ENCODE results near the gene GCN1. TPM values are rescaled to one million over a fixed set of nuclear protein-coding genes. Genes with fewer than 3 reads are reported as not detected.

GCN1 gene
- total RNA-seq, 2 donors from 2014 or later = 53.4 to 144 TPM

- Histone ChIP-seq H3K27ac (no peak overlapping the region), H3K4me1 (peaks cover 3% of the 10 kb centered on the region), H3K36me3 (peaks cover 25% of the 10 kb centered on the region), H3K9ac (ENCODE audit: low read depth in 2 of 2, low read length in 2 of 2) (no peak overlapping the region), H3K27me3 (no peaks in the 10 kb centered on the region), H3K9me3 (no peaks in the 10 kb centered on the region), H3K4me3 (no peak overlapping the region)
- no peak for DNase-seq
- no peak for TF ChIP-seq CTCF (IDR thresholded peaks at IDR 0.05)
- intact Hi-C loops (cut with DNase I) = no loop called here
These were observed 93.9 kb downstream of the GCN1 start for GRCh38 chr12:120100630-120101029.

- Histone ChIP-seq H3K36me3 (peaks cover 25% of the 10 kb centered on the region), H3K4me3 (no peak overlapping the region), H3K27me3 (no peaks in the 10 kb centered on the region), H3K4me1 (peaks cover 3% of the 10 kb centered on the region), H3K9ac (ENCODE audit: low read depth in 2 of 2, low read length in 2 of 2) (no peak overlapping the region), H3K9me3 (no peaks in the 10 kb centered on the region), H3K27ac (no peak overlapping the region)
- no peak for TF ChIP-seq CTCF (IDR thresholded peaks at IDR 0.05)
- no peak for DNase-seq
- intact Hi-C loops (cut with DNase I) = no loop called here
These were observed 94.8 kb downstream of the GCN1 start for GRCh38 chr12:120099738-120100137.

- no peaks in the 10 kb centered on the region for H3K9me3 ChIP-seq
- H3K27ac ChIP-seq = no peak overlapping the region
- peaks cover 3% of the 10 kb centered on the region for H3K4me1 ChIP-seq
- no peaks in the 10 kb centered on the region for H3K27me3 ChIP-seq
- H3K4me3 ChIP-seq = no peak overlapping the region
- intact Hi-C loops (cut with DNase I) = no loop called here
- peaks cover 25% of the 10 kb centered on the region for H3K36me3 ChIP-seq
- no peak overlapping the region for H3K9ac ChIP-seq (ENCODE audit: low read depth in 2 of 2, low read length in 2 of 2)
- no peak for DNase-seq
- TF ChIP-seq CTCF (IDR thresholded peaks at IDR 0.05) = no peak
These were observed 95.6 kb downstream of the GCN1 start for GRCh38 chr12:120098756-120099470.

- Histone ChIP-seq H3K27ac (no peak overlapping the region), H3K27me3 (no peaks in the 10 kb centered on the region), H3K4me1 (peaks cover 3% of the 10 kb centered on the region), H3K36me3 (peaks cover 9% of the 10 kb centered on the region), H3K9ac (ENCODE audit: low read depth in 2 of 2, low read length in 2 of 2) (no peak overlapping the region), H3K9me3 (no peaks in the 10 kb centered on the region), H3K4me3 (no peak overlapping the region)
- no peak for DNase-seq
- intact Hi-C loops (cut with DNase I) = no loop called here
- TF ChIP-seq CTCF (IDR thresholded peaks at IDR 0.05) = no peak
These were observed 97.8 kb downstream of the GCN1 start for GRCh38 chr12:120096671-120097202.

GRCh38 chr12:120095736-120096135 lies 98.8 kb downstream of the GCN1 start:
- no peak for DNase-seq
- Histone ChIP-seq H3K9me3 (no peaks in the 10 kb centered on the region), H3K4me3 (no peak overlapping the region), H3K9ac (ENCODE audit: low read depth in 2 of 2, low read length in 2 of 2) (no peak overlapping the region), H3K27ac (no peak overlapping the region), H3K4me1 (peaks cover 2% of the 10 kb centered on the region), H3K27me3 (no peaks in the 10 kb centered on the region), H3K36me3 (peaks cover 9% of the 10 kb centered on the region)
- TF ChIP-seq CTCF (IDR thresholded peaks at IDR 0.05) = no peak
- intact Hi-C loops (cut with DNase I) = no loop called here

All from colonic mucosa (tissue), 4 donors.